MG63 (cell line): ENCODE results near the gene NOM1. TPM values are rescaled to one million over a fixed set of nuclear protein-coding genes. Genes with fewer than 3 reads are reported as not detected.

Experiments
- DNase-seq: peaks from one replicate; pipeline ENCODE4 v3.0.0-alpha.2; 2020
- H3K27me3 ChIP-seq: fragments of 250-450 bp; sonication (Bioruptor Pico); 2 replicates; pipeline ENCODE4 v1.5.1; 2020; ENCODE audit warnings: mild to moderate bottlenecking, moderate library complexity
- H3K36me3 ChIP-seq: fragments of 250-450 bp; sonication (Bioruptor Pico); 2 replicates; pipeline ENCODE4 v1.5.1; 2020; ENCODE audit warnings: mild to moderate bottlenecking, moderate library complexity
- H3K4me3 ChIP-seq: fragments of 250-450 bp; sonication (Bioruptor Pico); 2 replicates; pipeline ENCODE4 v1.5.1; 2020; ENCODE audit warnings: mild to moderate bottlenecking, moderate library complexity
- H3K9me3 ChIP-seq: fragments of 250-450 bp; sonication (Bioruptor Pico); 2 replicates; pipeline ENCODE4 v1.5.1; 2020; ENCODE audit warnings: mild to moderate bottlenecking, moderate library complexity
- total RNA-seq: library from RNA; depleted of rRNA; stranded (reverse); fragments of >200 nt; shearing (Covaris generic); gene quantifications from 2 replicates; pipeline ENCODE4 v1.2.3, GENCODE V29; 2014; ENCODE audit warnings: low replicate concordance; rRNA removed

Gene NOM1
- total RNA-seq, 1 experiment from 2014 or later = 5.6 TPM

- Histone ChIP-seq H3K4me3 (no peak overlapping the region), H3K9me3 (no peaks in the 10 kb centered on the region), H3K27me3 (peaks cover 4% of the 10 kb centered on the region; the same call in 1 of the 2 replicates), H3K36me3 (no peaks in the 10 kb centered on the region)
- DNase-seq = no peak
These were observed 68.3 kb downstream of the NOM1 start for GRCh38 chr7:157017603-157018327.

GRCh38 chr7:157018328-157018996 lies 69.0 kb downstream of the NOM1 start:
- Histone ChIP-seq H3K27me3 (peaks cover 4% of the 10 kb centered on the region; the same call in 1 of the 2 replicates), H3K4me3 (no peak overlapping the region), H3K36me3 (no peaks in the 10 kb centered on the region), H3K9me3 (no peaks in the 10 kb centered on the region)
- DNase-seq = no peak

- Histone ChIP-seq H3K9me3 (no peaks in the 10 kb centered on the region), H3K27me3 (peaks cover 4% of the 10 kb centered on the region; the same call in 1 of the 2 replicates), H3K4me3 (no peak overlapping the region), H3K36me3 (no peaks in the 10 kb centered on the region)
- no peak for DNase-seq
These were observed 69.6 kb downstream of the NOM1 start for GRCh38 chr7:157018997-157019608.

GRCh38 chr7:157019718-157020451 lies 70.4 kb downstream of the NOM1 start:
- Histone ChIP-seq H3K36me3 (no peaks in the 10 kb centered on the region), H3K9me3 (no peaks in the 10 kb centered on the region), H3K27me3 (peaks cover 4% of the 10 kb centered on the region; the same call in 1 of the 2 replicates), H3K4me3 (no peak overlapping the region)
- no peak for DNase-seq

- Histone ChIP-seq H3K9me3 (no peaks in the 10 kb centered on the region), H3K36me3 (no peaks in the 10 kb centered on the region), H3K4me3 (no peak overlapping the region), H3K27me3 (peaks cover 4% of the 10 kb centered on the region; the same call in 1 of the 2 replicates)
- no peak for DNase-seq
These were observed 71.1 kb downstream of the NOM1 start for GRCh38 chr7:157020514-157021070.

GRCh38 chr7:157021071-157021870 lies 71.8 kb downstream of the NOM1 start:
- no peak for DNase-seq
- Histone ChIP-seq H3K9me3 (no peaks in the 10 kb centered on the region), H3K36me3 (no peaks in the 10 kb centered on the region), H3K4me3 (no peak overlapping the region), H3K27me3 (peaks cover 4% of the 10 kb centered on the region; the same call in 1 of the 2 replicates)

GRCh38 chr7:157021871-157022680 lies 72.6 kb downstream of the NOM1 start:
- no peaks in the 10 kb centered on the region for H3K36me3 ChIP-seq
- H3K4me3 ChIP-seq = no peak overlapping the region
- H3K27me3 ChIP-seq = peaks cover 4% of the 10 kb centered on the region; the same call in 1 of the 2 replicates
- no peak for DNase-seq
- no peaks in the 10 kb centered on the region for H3K9me3 ChIP-seq

Other genes starting within 250 kb of the NOM1 start
- gene LMBR1, start 56.5 kb upstream of the NOM1 start, total RNA-seq = 23.8 and 60.9 TPM in 2 replicates
- gene MNX1, start 61.0 kb downstream of the NOM1 start, total RNA-seq = 0.32 TPM in 1 of 2 replicates, not detected in the other
- gene UBE3C, start 189.2 kb downstream of the NOM1 start, total RNA-seq = 66.8 and 74.6 TPM in 2 replicates